GM23338 (cell line): ENCODE measurements around the gene POLA1. TPM values are rescaled to one million over a fixed set of nuclear protein-coding genes. Genes with fewer than 3 reads are reported as not detected.

Source experiments
- ATAC-seq: fragments of 200-7000 bp; cut with Tn5 transposase; 3 replicates; pipeline ENCODE4 v1.9.1; 2020
- DNase-seq: peaks from one replicate; pipeline ENCODE4 v3.0.0-alpha.2; 2015; ENCODE audit warnings: low spot score
- H2AFZ ChIP-seq: fragments of 200-600 bp; sonication (generic); 2 replicates; pipeline ENCODE4 v1.8.0; 2016; ENCODE audit warnings: antibody characterized with exemption, mild to moderate bottlenecking, moderate library complexity
- H3F3A ChIP-seq: fragments of 200-600 bp; sonication (generic); replicated peaks from 2 replicates; pipeline ENCODE4 v1.8.0; 2017; ENCODE audit warnings: antibody characterized with exemption, mixed run types, low read depth
- H3K27ac ChIP-seq: fragments of 200-600 bp; sonication (generic); 2 replicates; pipeline ENCODE4 v1.6.1; 2016; ENCODE audit warnings: low read depth
- H3K27me3 ChIP-seq: fragments of 200-600 bp; sonication (generic); 2 replicates; pipeline ENCODE4 v1.8.0; 2016; ENCODE audit warnings: mild to moderate bottlenecking, mixed run types, moderate library complexity; ENCODE audit not compliant: insufficient read depth
- H3K36me3 ChIP-seq: fragments of 200-600 bp; sonication (generic); 2 replicates; pipeline ENCODE4 v1.8.0; 2016; ENCODE audit warnings: mild to moderate bottlenecking; ENCODE audit not compliant: insufficient read depth
- H3K4me1 ChIP-seq: fragments of 200-600 bp; sonication (generic); 2 replicates; pipeline ENCODE4 v1.8.0; 2016; ENCODE audit warnings: mild to moderate bottlenecking, moderate library complexity; ENCODE audit not compliant: insufficient read depth
- H3K4me2 ChIP-seq: fragments of 200-600 bp; sonication (generic); 2 replicates; pipeline ENCODE4 v1.7.1; 2017; ENCODE audit warnings: mixed run types
- H3K4me3 ChIP-seq: fragments of 200-600 bp; sonication (generic); 2 replicates; pipeline ENCODE4 v1.6.1; 2016; ENCODE audit warnings: mixed run types
- H3K79me2 ChIP-seq: fragments of 200-600 bp; sonication (generic); replicated peaks from 2 replicates; pipeline ENCODE4 v1.8.0; 2017; ENCODE audit warnings: mild to moderate bottlenecking; ENCODE audit not compliant: insufficient read depth
- H3K9me2 ChIP-seq: fragments of 200-600 bp; sonication (generic); 2 replicates; pipeline ENCODE4 v1.8.0; 2017; ENCODE audit not compliant: insufficient read depth
- H4K20me1 ChIP-seq: fragments of 200-600 bp; sonication (generic); replicated peaks from 2 replicates; pipeline ENCODE4 v1.8.0; 2017; ENCODE audit warnings: mild to moderate bottlenecking; ENCODE audit not compliant: insufficient read depth
- H3K27ac Mint-ChIP-seq: 2 replicates; pipeline ENCODE4 v1.8.0; 2020; ENCODE audit warnings: inconsistent platforms, mild to moderate bottlenecking, moderate library complexity, mixed read lengths
- H3K27me3 Mint-ChIP-seq: 3 replicates; pipeline ENCODE4 v1.8.0; 2022; ENCODE audit warnings: low read depth, mild to moderate bottlenecking, moderate library complexity, mixed read lengths, inconsistent platforms; ENCODE audit not compliant: insufficient read depth, poor library complexity
- H3K36me3 Mint-ChIP-seq: 3 replicates; pipeline ENCODE4 v1.8.0; 2021; ENCODE audit warnings: low read depth, mild to moderate bottlenecking, inconsistent platforms, moderate library complexity, mixed read lengths
- H3K4me1 Mint-ChIP-seq: 3 replicates; pipeline ENCODE4 v1.8.0; 2020; ENCODE audit warnings: mild to moderate bottlenecking, inconsistent platforms, mixed read lengths
- H3K4me3 Mint-ChIP-seq: 3 replicates; pipeline ENCODE4 v1.8.0; 2021; ENCODE audit warnings: moderate library complexity, mild to moderate bottlenecking, inconsistent platforms, mixed read lengths
- H3K9me3 Mint-ChIP-seq: 3 replicates; pipeline ENCODE4 v1.8.0; 2020; ENCODE audit warnings: moderate library complexity, mild to moderate bottlenecking, inconsistent platforms, mixed read lengths
- CREB1 ChIP-seq: fragments of 250-450 bp; sonication (Bioruptor Pico); IDR thresholded peaks from 2 replicates; pipeline ENCODE4 v1.5.0; 2020; ENCODE audit warnings: low read depth, mild to moderate bottlenecking, moderate library complexity
- EZH2 ChIP-seq: fragments of 200-600 bp; sonication (generic); IDR thresholded peaks from one replicate; pipeline ENCODE4 v1.8.0; 2017; ENCODE audit warnings: antibody characterized with exemption, mild to moderate bottlenecking, low read depth; ENCODE audit not compliant: unreplicated experiment
- EZH2phosphoT487 ChIP-seq: fragments of 200-600 bp; sonication (generic); IDR thresholded peaks from one replicate; pipeline ENCODE4 v1.8.1; 2018; ENCODE audit warnings: antibody characterized with exemption; ENCODE audit not compliant: unreplicated experiment
- JUNB ChIP-seq: IDR thresholded peaks from one replicate; pipeline ENCODE4 v1.6.1; 2016; ENCODE audit warnings: antibody characterized with exemption; ENCODE audit not compliant: unreplicated experiment
- NANOG ChIP-seq: IDR thresholded peaks from 2 replicates; pipeline ENCODE4 v1.6.1; 2016; ENCODE audit warnings: antibody characterized with exemption, borderline replicate concordance
- POLR2AphosphoS5 ChIP-seq: IDR thresholded peaks from 2 replicates; pipeline ENCODE4 v1.6.1; 2016; ENCODE audit warnings: antibody characterized with exemption, low read depth
- STAT1 ChIP-seq: IDR thresholded peaks from one replicate; pipeline ENCODE4 v1.6.1; 2016; ENCODE audit warnings: antibody characterized with exemption; ENCODE audit not compliant: unreplicated experiment
- ZNF114 ChIP-seq: fragments of 250-450 bp; sonication (Bioruptor Pico); IDR thresholded peaks from 2 replicates; pipeline ENCODE4 v1.5.0; 2020; ENCODE audit warnings: mild to moderate bottlenecking, moderate library complexity
- ZNF331 ChIP-seq: fragments of 250-450 bp; sonication (Bioruptor Pico); IDR thresholded peaks from 2 replicates; pipeline ENCODE4 v1.5.0; 2020; ENCODE audit warnings: low read depth, mild to moderate bottlenecking, moderate library complexity
- polyA plus RNA-seq: library from polyadenylated mRNA; unstranded; fragments of >200 nt; fragmentation: Nextera tagmentation; extraction: Ambion mirVana; gene quantifications from 2 replicates; pipeline ENCODE4 v1.2.1, GENCODE V29; 2016
- total RNA-seq: library from RNA; depleted of rRNA; stranded (reverse); fragments of >200 nt; shearing (Covaris generic); gene quantifications from 2 replicates; pipeline ENCODE4 v1.2.3, GENCODE V29; 2014
- TF ChIP-seq, protein P1 (sequence below), 2 experiments: fragments of 200-600 bp in 1 of 2; sonication (generic) in 1 of 2; conservative IDR thresholded peaks; 2 replicates each; pipeline versions ENCODE4 v1.5.1 to v1.6.1; 2016 to 2017; ENCODE audit warnings: antibody characterized with exemption in 2 of 2, low read depth in 2 of 2, mild to moderate bottlenecking in 2 of 2, moderate library complexity in 1 of 2
- TF ChIP-seq, protein P2 (sequence below): fragments of 250-450 bp; sonication (Bioruptor Pico); IDR thresholded peaks from 2 replicates; pipeline ENCODE4 v1.5.0; 2020; ENCODE audit warnings: mild to moderate bottlenecking, moderate library complexity
- TF ChIP-seq, protein P3 (sequence below): IDR thresholded peaks from 2 replicates; pipeline ENCODE4 v1.6.1; 2016; ENCODE audit warnings: antibody characterized with exemption

The POLA1 gene
- total and polyA plus RNA-seq, 2 experiments from 2014 or later = 12.6 to 36.6 TPM

DNA sequence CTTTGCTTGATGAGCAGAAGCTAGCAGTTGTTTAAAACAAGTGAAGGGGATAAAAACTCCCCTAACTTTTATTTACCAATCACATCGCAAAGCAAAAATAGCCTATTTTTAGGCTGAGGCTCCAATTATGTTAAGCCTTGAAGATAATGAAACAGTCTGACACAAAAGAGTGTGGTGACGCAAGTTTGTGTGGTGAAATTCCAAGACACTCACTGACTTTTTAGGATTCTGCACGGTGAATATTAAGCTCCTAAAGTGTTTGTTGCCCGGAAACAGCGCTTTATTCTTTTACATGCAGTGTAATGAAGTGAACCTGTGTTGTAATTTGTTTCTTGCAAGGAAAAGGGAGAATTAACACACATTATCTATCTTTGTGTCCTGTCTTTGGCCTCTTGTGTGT, 74.8 kb downstream of the POLA1 start (continued):
- TF ChIP-seq ZNF331 (CRISPR knock-in tag) (no peak), JUNB (no peak), CREB1 (CRISPR knock-in tag) (no peak), EZH2phosphoT487 (no peak), EZH2 (no peak), NANOG (no peak), POLR2AphosphoS5 (no peak)
- TF ChIP-seq, protein P1, sequence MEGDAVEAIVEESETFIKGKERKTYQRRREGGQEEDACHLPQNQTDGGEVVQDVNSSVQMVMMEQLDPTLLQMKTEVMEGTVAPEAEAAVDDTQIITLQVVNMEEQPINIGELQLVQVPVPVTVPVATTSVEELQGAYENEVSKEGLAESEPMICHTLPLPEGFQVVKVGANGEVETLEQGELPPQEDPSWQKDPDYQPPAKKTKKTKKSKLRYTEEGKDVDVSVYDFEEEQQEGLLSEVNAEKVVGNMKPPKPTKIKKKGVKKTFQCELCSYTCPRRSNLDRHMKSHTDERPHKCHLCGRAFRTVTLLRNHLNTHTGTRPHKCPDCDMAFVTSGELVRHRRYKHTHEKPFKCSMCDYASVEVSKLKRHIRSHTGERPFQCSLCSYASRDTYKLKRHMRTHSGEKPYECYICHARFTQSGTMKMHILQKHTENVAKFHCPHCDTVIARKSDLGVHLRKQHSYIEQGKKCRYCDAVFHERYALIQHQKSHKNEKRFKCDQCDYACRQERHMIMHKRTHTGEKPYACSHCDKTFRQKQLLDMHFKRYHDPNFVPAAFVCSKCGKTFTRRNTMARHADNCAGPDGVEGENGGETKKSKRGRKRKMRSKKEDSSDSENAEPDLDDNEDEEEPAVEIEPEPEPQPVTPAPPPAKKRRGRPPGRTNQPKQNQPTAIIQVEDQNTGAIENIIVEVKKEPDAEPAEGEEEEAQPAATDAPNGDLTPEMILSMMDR (conservative IDR thresholded peaks at IDR 0.05; ENCODE audit: low read depth in 2 of 2) = no peak

DNA sequence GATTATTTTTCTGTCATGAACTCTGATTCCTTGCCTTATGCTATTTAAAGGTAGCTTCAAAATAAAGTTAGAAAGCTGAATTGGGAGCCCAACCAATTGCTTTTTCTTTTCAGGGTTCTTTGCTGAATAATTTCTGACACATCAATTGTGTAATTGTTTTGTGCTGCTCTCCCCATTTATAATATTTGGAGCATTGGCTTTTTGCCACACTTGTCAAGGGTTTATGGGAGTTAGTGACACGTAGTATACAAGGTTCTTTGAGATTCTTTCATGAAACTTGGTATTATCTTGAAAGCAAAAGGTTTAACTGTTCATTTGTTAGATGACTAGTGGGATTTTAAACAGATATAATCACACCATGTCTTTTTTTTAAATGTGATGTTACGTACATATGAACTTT, 80.9 kb downstream of the POLA1 start:
- Histone ChIP-seq H3K36me3 (no peaks in the 10 kb centered on the region), H2AFZ (no peak overlapping the region), H3K4me3 (no peak overlapping the region), H3K9me2 (no peaks in the 10 kb centered on the region), H3K27ac (no peak overlapping the region), H3K79me2 (no peaks in the 10 kb centered on the region), H3F3A (no peaks in the 10 kb centered on the region), H3K4me1 (no peaks in the 10 kb centered on the region), H3K4me2 (no peak overlapping the region), H4K20me1 (no peaks in the 10 kb centered on the region), H3K27me3 (no peaks in the 10 kb centered on the region)
- H3K27me3 Mint-ChIP-seq = no peaks in the 10 kb centered on the region
- no peak overlapping the region for H3K4me3 Mint-ChIP-seq
- no peak overlapping the region for H3K27ac Mint-ChIP-seq
- peaks cover 5% of the 10 kb centered on the region; the same call in 2 of the 3 replicates for H3K36me3 Mint-ChIP-seq
- ATAC-seq = no peak
- H3K4me1 Mint-ChIP-seq = no peaks in the 10 kb centered on the region
- DNase-seq = no peak
- no peaks in the 10 kb centered on the region for H3K9me3 Mint-ChIP-seq
- no peak for TF ChIP-seq EZH2phosphoT487
- TF ChIP-seq, protein P2, sequence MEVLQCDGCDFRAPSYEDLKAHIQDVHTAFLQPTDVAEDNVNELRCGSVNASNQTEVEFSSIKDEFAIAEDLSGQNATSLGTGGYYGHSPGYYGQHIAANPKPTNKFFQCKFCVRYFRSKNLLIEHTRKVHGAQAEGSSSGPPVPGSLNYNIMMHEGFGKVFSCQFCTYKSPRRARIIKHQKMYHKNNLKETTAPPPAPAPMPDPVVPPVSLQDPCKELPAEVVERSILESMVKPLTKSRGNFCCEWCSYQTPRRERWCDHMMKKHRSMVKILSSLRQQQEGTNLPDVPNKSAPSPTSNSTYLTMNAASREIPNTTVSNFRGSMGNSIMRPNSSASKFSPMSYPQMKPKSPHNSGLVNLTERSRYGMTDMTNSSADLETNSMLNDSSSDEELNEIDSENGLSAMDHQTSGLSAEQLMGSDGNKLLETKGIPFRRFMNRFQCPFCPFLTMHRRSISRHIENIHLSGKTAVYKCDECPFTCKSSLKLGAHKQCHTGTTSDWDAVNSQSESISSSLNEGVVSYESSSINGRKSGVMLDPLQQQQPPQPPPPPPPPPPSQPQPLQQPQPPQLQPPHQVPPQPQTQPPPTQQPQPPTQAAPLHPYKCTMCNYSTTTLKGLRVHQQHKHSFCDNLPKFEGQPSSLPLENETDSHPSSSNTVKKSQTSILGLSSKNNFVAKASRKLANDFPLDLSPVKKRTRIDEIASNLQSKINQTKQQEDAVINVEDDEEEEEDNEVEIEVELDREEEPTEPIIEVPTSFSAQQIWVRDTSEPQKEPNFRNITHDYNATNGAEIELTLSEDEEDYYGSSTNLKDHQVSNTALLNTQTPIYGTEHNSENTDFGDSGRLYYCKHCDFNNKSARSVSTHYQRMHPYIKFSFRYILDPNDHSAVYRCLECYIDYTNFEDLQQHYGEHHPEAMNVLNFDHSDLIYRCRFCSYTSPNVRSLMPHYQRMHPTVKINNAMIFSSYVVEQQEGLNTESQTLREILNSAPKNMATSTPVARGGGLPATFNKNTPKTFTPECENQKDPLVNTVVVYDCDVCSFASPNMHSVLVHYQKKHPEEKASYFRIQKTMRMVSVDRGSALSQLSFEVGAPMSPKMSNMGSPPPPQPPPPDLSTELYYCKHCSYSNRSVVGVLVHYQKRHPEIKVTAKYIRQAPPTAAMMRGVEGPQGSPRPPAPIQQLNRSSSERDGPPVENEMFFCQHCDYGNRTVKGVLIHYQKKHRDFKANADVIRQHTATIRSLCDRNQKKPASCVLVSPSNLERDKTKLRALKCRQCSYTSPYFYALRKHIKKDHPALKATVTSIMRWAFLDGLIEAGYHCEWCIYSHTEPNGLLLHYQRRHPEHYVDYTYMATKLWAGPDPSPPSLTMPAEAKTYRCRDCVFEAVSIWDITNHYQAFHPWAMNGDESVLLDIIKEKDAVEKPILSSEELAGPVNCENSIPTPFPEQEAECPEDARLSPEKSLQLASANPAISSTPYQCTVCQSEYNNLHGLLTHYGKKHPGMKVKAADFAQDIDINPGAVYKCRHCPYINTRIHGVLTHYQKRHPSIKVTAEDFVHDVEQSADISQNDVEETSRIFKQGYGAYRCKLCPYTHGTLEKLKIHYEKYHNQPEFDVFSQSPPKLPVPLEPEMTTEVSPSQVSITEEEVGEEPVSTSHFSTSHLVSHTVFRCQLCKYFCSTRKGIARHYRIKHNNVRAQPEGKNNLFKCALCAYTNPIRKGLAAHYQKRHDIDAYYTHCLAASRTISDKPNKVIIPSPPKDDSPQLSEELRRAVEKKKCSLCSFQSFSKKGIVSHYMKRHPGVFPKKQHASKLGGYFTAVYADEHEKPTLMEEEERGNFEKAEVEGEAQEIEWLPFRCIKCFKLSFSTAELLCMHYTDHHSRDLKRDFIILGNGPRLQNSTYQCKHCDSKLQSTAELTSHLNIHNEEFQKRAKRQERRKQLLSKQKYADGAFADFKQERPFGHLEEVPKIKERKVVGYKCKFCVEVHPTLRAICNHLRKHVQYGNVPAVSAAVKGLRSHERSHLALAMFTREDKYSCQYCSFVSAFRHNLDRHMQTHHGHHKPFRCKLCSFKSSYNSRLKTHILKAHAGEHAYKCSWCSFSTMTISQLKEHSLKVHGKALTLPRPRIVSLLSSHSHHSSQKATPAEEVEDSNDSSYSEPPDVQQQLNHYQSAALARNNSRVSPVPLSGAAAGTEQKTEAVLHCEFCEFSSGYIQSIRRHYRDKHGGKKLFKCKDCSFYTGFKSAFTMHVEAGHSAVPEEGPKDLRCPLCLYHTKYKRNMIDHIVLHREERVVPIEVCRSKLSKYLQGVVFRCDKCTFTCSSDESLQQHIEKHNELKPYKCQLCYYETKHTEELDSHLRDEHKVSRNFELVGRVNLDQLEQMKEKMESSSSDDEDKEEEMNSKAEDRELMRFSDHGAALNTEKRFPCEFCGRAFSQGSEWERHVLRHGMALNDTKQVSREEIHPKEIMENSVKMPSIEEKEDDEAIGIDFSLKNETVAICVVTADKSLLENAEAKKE (CRISPR knock-in tag) = no peak
- TF ChIP-seq ZNF114 (CRISPR knock-in tag) = no peak
- TF ChIP-seq CREB1 (CRISPR knock-in tag) = no peak
- no peak for TF ChIP-seq EZH2
- no peak for TF ChIP-seq NANOG
- no peak for TF ChIP-seq ZNF331 (CRISPR knock-in tag)
- TF ChIP-seq STAT1 = no peak
- TF ChIP-seq, protein P3, sequence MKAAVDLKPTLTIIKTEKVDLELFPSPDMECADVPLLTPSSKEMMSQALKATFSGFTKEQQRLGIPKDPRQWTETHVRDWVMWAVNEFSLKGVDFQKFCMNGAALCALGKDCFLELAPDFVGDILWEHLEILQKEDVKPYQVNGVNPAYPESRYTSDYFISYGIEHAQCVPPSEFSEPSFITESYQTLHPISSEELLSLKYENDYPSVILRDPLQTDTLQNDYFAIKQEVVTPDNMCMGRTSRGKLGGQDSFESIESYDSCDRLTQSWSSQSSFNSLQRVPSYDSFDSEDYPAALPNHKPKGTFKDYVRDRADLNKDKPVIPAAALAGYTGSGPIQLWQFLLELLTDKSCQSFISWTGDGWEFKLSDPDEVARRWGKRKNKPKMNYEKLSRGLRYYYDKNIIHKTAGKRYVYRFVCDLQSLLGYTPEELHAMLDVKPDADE = no peak
- TF ChIP-seq JUNB = no peak
- no peak for TF ChIP-seq POLR2AphosphoS5
- TF ChIP-seq, protein P1 (conservative IDR thresholded peaks at IDR 0.05; ENCODE audit: low read depth in 2 of 2) = no peak
